AG09309 (cell line): ENCODE measurements around the gene CACNG8.

Experiments used
- DNase-seq: peaks from one replicate; pipeline ENCODE4 v3.0.0-alpha.2; 2010; ENCODE audit warnings: low read depth
- H3K4me3 ChIP-seq: 2 replicates; pipeline ENCODE4 v1.5.1; 2011; ENCODE audit warnings: mild to moderate bottlenecking, low read depth, low read length, moderate library complexity; ENCODE audit not compliant: control insufficient read depth
- TF ChIP-seq, protein P1 (sequence below): IDR thresholded peaks from 2 replicates; pipeline ENCODE4 v1.5.1; 2011; ENCODE audit warnings: mild to moderate bottlenecking, low read depth, low read length, inconsistent platforms; ENCODE audit not compliant: insufficient read depth, control insufficient read depth; ENCODE audit errors: missing control alignments

The CACNG8 gene

DNA sequence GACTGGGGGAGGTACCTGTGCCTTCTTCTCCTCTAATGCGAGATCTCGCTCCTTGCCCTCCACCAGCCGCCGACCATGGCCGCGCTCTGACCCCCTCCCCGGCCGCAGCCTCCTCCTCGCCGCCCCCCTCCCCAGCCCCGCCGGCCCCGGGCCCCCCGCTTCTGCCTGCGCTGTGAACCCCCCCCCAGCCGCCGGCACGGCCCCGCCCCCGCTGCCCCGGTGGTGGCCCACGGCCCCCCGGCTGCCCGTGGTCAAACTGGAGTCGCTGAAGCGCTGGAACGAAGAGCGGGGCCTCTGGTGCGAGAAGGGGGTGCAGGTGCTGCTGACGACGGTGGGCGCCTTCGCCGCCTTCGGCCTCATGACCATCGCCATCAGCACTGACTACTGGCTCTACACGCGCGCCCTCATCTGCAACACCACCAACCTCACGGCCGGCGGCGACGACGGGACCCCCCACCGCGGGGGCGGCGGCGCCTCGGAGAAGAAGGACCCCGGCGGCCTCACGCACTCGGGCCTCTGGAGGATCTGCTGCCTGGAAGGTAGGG lies at the start of gene CACNG8:
Gene CACNG8, plus strand, starts transcription at position 51 of the 545 bp plus-strand sequence.
- DNase-seq, result no peak
- H3K4me3 ChIP-seq, result no peak within 1 kb of the TSS
- TF ChIP-seq, protein P1, sequence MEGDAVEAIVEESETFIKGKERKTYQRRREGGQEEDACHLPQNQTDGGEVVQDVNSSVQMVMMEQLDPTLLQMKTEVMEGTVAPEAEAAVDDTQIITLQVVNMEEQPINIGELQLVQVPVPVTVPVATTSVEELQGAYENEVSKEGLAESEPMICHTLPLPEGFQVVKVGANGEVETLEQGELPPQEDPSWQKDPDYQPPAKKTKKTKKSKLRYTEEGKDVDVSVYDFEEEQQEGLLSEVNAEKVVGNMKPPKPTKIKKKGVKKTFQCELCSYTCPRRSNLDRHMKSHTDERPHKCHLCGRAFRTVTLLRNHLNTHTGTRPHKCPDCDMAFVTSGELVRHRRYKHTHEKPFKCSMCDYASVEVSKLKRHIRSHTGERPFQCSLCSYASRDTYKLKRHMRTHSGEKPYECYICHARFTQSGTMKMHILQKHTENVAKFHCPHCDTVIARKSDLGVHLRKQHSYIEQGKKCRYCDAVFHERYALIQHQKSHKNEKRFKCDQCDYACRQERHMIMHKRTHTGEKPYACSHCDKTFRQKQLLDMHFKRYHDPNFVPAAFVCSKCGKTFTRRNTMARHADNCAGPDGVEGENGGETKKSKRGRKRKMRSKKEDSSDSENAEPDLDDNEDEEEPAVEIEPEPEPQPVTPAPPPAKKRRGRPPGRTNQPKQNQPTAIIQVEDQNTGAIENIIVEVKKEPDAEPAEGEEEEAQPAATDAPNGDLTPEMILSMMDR, result no peak

DNA sequence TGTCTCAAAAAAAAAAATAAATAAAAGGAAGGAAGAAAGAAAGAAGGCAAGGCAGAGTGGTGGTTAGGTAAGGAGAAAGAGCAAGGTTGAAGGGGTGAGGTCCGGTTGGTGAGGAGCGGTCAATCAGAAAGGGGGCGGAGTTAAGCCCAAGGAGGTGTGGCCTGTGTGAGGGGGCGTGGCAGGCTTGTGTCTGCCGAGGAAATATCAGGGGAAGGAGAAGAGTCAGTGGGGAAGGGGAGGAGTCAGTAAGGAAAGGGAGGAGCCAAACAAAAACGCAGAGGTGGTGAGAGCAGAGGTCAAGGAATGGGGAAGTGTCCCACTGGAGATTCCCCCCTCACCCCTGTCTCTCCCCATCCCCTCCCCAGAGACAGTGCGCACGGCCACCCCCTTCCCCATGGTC lies 47.7 kb upstream of the CACNG8 start:
- DNase-seq, result no peak
- no peak overlapping the region for H3K4me3 ChIP-seq
- TF ChIP-seq, protein P1, result no peak

DNA sequence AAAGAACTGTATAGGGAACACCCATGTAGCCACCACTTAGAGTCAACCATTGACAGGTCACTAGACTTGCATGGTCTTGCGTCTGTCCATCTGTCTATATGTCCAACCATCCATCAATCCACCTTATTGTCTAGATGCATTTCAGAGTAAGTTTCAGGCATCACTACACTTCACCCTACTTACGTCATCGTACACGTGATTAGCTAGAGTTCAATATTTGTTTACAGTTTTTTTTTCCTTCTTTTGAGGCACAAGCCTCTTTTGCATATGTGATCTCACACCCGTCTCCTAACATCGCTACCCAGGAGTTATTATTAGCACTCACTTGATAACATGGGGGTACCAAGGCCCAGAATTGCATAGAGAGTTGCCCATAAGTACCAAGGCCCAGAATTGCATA lies 46.7 kb upstream of the CACNG8 start:
- DNase-seq, result no peak
- TF ChIP-seq, protein P1, result no peak
- H3K4me3 ChIP-seq, result no peak overlapping the region

DNA sequence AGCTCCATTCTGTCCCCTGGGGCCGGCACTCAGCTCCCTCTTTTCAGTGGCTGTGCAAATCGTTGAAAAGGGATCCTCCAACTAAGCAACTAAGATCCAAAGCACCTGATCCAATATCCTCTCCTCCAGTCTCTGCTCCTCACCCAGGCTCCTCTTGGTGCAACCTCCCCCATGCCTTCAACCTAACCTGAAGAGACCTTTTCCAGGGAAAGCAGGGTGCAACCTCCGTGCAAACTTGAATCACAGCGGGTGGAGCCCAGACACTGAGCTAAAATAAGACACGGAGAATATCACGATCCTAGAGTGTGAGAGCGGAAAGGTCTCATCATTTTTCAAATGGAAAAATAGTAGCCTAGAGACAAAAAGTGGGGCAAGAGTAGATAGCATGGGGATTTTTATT lies 45.4 kb upstream of the CACNG8 start:
- H3K4me3 ChIP-seq, result no peak overlapping the region
- no peak for DNase-seq
- TF ChIP-seq, protein P1, result no peak

DNA sequence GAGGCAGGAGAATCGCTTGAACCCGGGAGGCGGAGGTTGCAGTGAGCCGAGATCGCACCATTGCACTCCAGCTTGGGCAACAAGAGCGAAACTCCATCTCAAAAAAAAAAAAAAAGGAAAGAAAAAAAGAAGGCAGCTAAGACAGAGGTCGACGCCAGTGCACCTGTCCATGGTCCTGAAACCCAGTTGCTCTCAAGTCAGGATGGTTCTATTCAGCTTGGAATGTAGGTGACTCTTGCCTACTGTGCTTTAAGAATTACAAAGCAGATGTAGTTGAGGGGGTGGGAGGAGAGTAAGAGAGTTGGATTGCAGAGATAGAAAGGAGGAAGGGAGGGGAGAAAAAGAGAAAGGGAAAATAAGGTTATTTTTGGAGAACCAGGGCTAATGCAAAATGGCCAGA lies 35.0 kb upstream of the CACNG8 start:
- TF ChIP-seq, protein P1, result no peak
- DNase-seq, result peak; percentile 8

DNA sequence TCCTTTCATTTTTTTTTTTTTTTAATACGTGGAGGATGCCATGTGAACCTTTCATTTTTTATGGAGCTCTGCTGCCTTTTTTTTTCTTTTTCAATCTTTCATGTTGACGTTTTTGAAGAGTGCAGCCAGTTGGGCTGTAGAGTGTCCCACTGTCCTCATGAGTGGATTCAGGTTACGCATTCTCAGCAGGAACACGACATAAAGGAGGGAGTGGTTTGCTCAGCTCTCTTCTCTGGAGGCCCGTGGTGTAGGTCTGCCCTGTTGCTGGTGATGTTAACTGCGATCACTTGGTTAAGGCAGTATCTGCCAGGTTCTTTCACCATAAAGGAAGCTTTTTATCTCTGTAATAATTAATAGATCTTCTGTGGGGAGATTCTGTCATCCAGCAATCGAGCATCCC lies 26.7 kb upstream of the CACNG8 start:
- TF ChIP-seq, protein P1, result no peak
- no peak for DNase-seq
- H3K4me3 ChIP-seq, result no peak overlapping the region

More for the DNA sequence above, 35.0 kb upstream of the CACNG8 start:
- no peak overlapping the region for H3K4me3 ChIP-seq
